ENCODE results near the gene OSTC.

OSTC gene

GRCh38 chr4:108650212-108651013 lies at the start of gene OSTC:
Gene OSTC (plus strand): TSS chr4:108650599. CDS start chr4:108650656, 57 bp downstream.
- DNase-seq (ENCODE audit: low read depth) = peak; percentile 88

GRCh38 chr4:108601106-108601505 lies 49.3 kb upstream of the OSTC start:
- no peak for DNase-seq (ENCODE audit: low read depth)

GRCh38 chr4:108601532-108601931 lies 48.9 kb upstream of the OSTC start:
- no peak for DNase-seq (ENCODE audit: low read depth)

- no peak for DNase-seq (ENCODE audit: low read depth)
Measured at GRCh38 chr4:108602163-108602562, 48.2 kb upstream of the OSTC start.

- DNase-seq (ENCODE audit: low read depth) = no peak
Measured at GRCh38 chr4:108607079-108607815, 43.2 kb upstream of the OSTC start.

- no peak for DNase-seq (ENCODE audit: low read depth)
Measured at GRCh38 chr4:108611365-108611764, 39.0 kb upstream of the OSTC start.

GRCh38 chr4:108612365-108612764 lies 38.0 kb upstream of the OSTC start:
- DNase-seq (ENCODE audit: low read depth) = no peak

GRCh38 chr4:108619372-108620100 lies 30.9 kb upstream of the OSTC start:
- no peak for DNase-seq (ENCODE audit: low read depth)

- peak; percentile 97 for DNase-seq (ENCODE audit: low read depth)
Measured at GRCh38 chr4:108620101-108620932, 30.1 kb upstream of the OSTC start, which contains the start of gene RPL34. Gene RPL34 (plus strand): TSS chr4:108620576. CDS start chr4:108621960, 1,384 bp downstream.

GRCh38 chr4:108620933-108621905 lies 29.2 kb upstream of the OSTC start:
- DNase-seq (ENCODE audit: low read depth) = no peak

- no peak for DNase-seq (ENCODE audit: low read depth)
Measured at GRCh38 chr4:108622022-108622421, 28.4 kb upstream of the OSTC start.

GRCh38 chr4:108622828-108623227 lies 27.6 kb upstream of the OSTC start:
- DNase-seq (ENCODE audit: low read depth) = no peak

GRCh38 chr4:108624263-108625056 lies 25.9 kb upstream of the OSTC start:
- no peak for DNase-seq (ENCODE audit: low read depth)

- no peak for DNase-seq (ENCODE audit: low read depth)
Measured at GRCh38 chr4:108626056-108626455, 24.3 kb upstream of the OSTC start.

- DNase-seq (ENCODE audit: low read depth) = no peak
Measured at GRCh38 chr4:108628411-108628810, 22.0 kb upstream of the OSTC start.

- DNase-seq (ENCODE audit: low read depth) = no peak
Measured at GRCh38 chr4:108635070-108635655, 15.2 kb upstream of the OSTC start.

GRCh38 chr4:108636246-108636645 lies 14.2 kb upstream of the OSTC start:
- DNase-seq (ENCODE audit: low read depth) = no peak

- no peak for DNase-seq (ENCODE audit: low read depth)
Measured at GRCh38 chr4:108637856-108638255, 12.5 kb upstream of the OSTC start.

- DNase-seq (ENCODE audit: low read depth) = no peak
Measured at GRCh38 chr4:108644237-108644636, 6.2 kb upstream of the OSTC start.
